ENCODE results near the gene RPL18. TPM values are rescaled to one million over a fixed set of nuclear protein-coding genes. Genes with fewer than 3 reads are reported as not detected.

The RPL18 gene
- total RNA-seq, 4 donors from 2014 or later, result 1,223 to 1,420 (median 1,299) TPM

DNA sequence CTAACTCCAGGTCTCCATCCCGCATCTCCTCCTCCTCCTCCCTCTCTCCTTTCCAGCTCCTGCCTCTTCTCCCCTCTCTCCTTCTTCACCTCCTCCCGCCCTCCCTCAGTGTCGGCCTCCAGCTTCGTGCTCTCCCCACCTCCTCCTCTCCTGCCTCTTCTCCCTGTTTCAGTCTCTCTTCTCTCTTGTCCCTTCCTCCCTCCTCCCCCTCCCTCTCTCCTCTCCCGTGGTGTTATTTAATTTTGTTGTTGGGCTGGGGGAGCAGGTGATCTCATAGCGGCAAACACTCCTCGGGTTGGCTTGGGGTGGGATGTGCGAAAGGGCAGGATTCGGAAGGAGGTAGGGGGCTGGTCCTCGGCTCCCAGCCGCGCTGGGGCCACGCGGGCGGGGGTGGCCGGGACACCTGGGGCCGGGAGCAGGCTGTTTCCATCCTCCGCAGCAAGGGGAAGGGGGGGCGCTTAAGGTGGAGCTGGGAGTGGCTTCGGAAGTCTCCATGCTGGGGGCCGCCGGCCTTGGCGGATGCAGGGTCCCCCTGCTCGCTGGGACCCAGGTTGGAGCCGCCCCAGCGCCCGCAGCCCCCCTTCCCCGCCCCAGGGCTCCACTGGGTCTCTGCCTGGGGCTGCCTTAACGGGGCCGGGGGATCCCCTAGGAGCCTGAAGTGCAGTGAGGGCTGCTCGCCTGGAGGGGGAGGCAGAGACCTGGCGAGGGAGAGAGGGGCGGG, 27.2 kb upstream of the RPL18 start, which contains the start of gene CA11:
Gene CA11, minus strand, starts transcription at position 187 of the 721 bp plus-strand sequence. CDS start 555 bp downstream, outside the sequence.
- peak within 1 kb of the TSS; percentile 83 to 93 (median 90) for H3K27ac ChIP-seq
- ATAC-seq (peak; percentile 86), DNase-seq (peak; percentile 76 to 83)
- H3K4me1 ChIP-seq, result peaks cover 14 to 23% of the 10 kb centered on the region in 2 donors
- in situ Hi-C loops (cut with MboI; ENCODE audit: low sequenced_read_pairs in 4 of 4), result loop anchor here in 2 of 4 donors (5.0 to 25.0 kb wide), 3 partner anchors 91 to 196 kb away; partner anchors contain the start of genes IZUMO1 (in 2 of the 2) and RASIP1 (in 2 of the 2)
- intact Hi-C loops (cut with DNase I; ENCODE audit: low total_unique reads), result loop anchor here (1.0 to 5.0 kb wide), 4 partner anchors 29 to 197 kb away; partner anchors contain the start of gene MAMSTR
- H3K27me3 ChIP-seq, result no peaks in the 10 kb centered on the region
- peak; percentile 41 to 56 for TF ChIP-seq POLR2A (IDR thresholded peaks at IDR 0.05)
- peak; percentile 88 to 97 (median 94) for TF ChIP-seq CTCF (IDR thresholded peaks at IDR 0.05 in 4 of 5, conservative IDR thresholded peaks at IDR 0.05 in 1 of 5)
- H3K36me3 ChIP-seq, result no peaks in the 10 kb centered on the region
- no peaks in the 10 kb centered on the region for H3K9me3 ChIP-seq
- H3K4me3 ChIP-seq, result peak within 1 kb of the TSS; percentile 67 to 94 (median 82)

GRCh38 chr19:48645620-48646000, 26.6 kb upstream of the RPL18 start:
- in situ Hi-C loops (cut with MboI; ENCODE audit: low sequenced_read_pairs in 4 of 4) (loop anchor here in 2 of 4 donors (5.0 to 25.0 kb wide), 3 partner anchors 92 to 197 kb away; partner anchors contain the start of genes IZUMO1 (in 2 of the 2) and RASIP1 (in 2 of the 2)), intact Hi-C loops (cut with DNase I; ENCODE audit: low total_unique reads) (loop anchor here (5.0 kb wide), 1 partner anchor 72 kb away; the partner anchor contains the start of gene MAMSTR)
- H3K27ac ChIP-seq, result peak overlapping the region; percentile 83 to 93 (median 90)
- DNase-seq (no peak), ATAC-seq (peak; percentile 6 to 18)
- H3K4me3 ChIP-seq, result peak overlapping the region; percentile 67 to 94 (median 82)
- H3K36me3 ChIP-seq, result no peaks in the 10 kb centered on the region
- H3K4me1 ChIP-seq, result peaks cover 14 to 23% of the 10 kb centered on the region in 2 donors
- H3K27me3 ChIP-seq, result no peaks in the 10 kb centered on the region
- H3K9me3 ChIP-seq, result no peaks in the 10 kb centered on the region
- TF ChIP-seq POLR2A (IDR thresholded peaks at IDR 0.05) (no peak), CTCF (IDR thresholded peaks at IDR 0.05 in 4 of 5, conservative IDR thresholded peaks at IDR 0.05 in 1 of 5) (no peak)

- H3K36me3 ChIP-seq, result no peaks in the 10 kb centered on the region
- ATAC-seq (peak; percentile 74 to 76), DNase-seq (peak; percentile 77 to 81)
- H3K9me3 ChIP-seq, result no peaks in the 10 kb centered on the region
- in situ Hi-C loops (cut with MboI; ENCODE audit: low sequenced_read_pairs in 4 of 4), result loop anchor here in 2 of 4 donors (5.0 to 25.0 kb wide), 3 partner anchors 92 to 197 kb away; partner anchors contain the start of genes IZUMO1 (in 2 of the 2) and RASIP1 (in 2 of the 2)
- no peaks in the 10 kb centered on the region for H3K27me3 ChIP-seq
- TF ChIP-seq POLR2A (IDR thresholded peaks at IDR 0.05), result peak in 1 of 2 donors; percentile 25
- TF ChIP-seq CTCF (IDR thresholded peaks at IDR 0.05 in 4 of 5, conservative IDR thresholded peaks at IDR 0.05 in 1 of 5), result no peak
- peak overlapping the region; percentile 83 to 93 (median 90) for H3K27ac ChIP-seq
- H3K4me1 ChIP-seq, result peaks cover 14 to 23% of the 10 kb centered on the region in 2 donors
- intact Hi-C loops (cut with DNase I; ENCODE audit: low total_unique reads), result loop anchor here (5.0 kb wide), 1 partner anchor 72 kb away; the partner anchor contains the start of gene MAMSTR
- peak overlapping the region; percentile 67 to 94 (median 82) for H3K4me3 ChIP-seq
Observed at GRCh38 chr19:48644839-48645619, 26.1 kb upstream of the RPL18 start.

DNA sequence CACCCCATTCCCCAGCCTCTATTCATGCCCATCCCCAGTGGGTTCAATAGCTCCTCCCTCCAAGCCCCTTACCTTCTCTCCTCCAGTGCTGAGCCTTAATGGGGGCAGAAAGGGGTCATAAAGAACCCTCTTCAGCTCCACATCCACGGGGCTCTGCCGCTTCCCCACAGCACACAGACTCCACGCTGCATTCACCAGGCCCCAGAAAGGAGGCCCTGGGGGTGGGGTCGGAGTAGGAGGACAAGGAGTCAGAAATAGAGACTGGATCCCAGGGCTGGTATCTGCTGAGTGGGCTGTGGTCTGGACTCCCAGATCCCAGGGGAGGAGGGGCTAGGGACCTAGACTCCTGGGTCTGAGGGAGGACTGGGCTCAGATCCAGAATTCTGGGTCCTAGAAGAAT, 25.4 kb upstream of the RPL18 start:
- intact Hi-C loops (cut with DNase I; ENCODE audit: low total_unique reads) (no loop called here), in situ Hi-C loops (cut with MboI; ENCODE audit: low sequenced_read_pairs in 4 of 4) (loop anchor here in 2 of 4 donors (10.0 to 25.0 kb wide), 2 partner anchors 93 to 100 kb away; partner anchors contain the start of genes IZUMO1 (in 2 of the 2) and RASIP1 (in 2 of the 2))
- H3K4me1 ChIP-seq, result peaks cover 14 to 23% of the 10 kb centered on the region in 2 donors
- H3K27ac ChIP-seq, result no peak overlapping the region
- TF ChIP-seq POLR2A (IDR thresholded peaks at IDR 0.05) (no peak), CTCF (IDR thresholded peaks at IDR 0.05 in 4 of 5, conservative IDR thresholded peaks at IDR 0.05 in 1 of 5) (no peak)
- H3K36me3 ChIP-seq, result no peaks in the 10 kb centered on the region
- ATAC-seq (no peak), DNase-seq (no peak)
- peak overlapping the region in 3 of 4 donors; percentile 73 to 94 (median 92) for H3K4me3 ChIP-seq
- no peaks in the 10 kb centered on the region for H3K27me3 ChIP-seq
- H3K9me3 ChIP-seq, result no peaks in the 10 kb centered on the region

Measured in gastrocnemius medialis (tissue), 4 donors.